NCI-H69 (cell line): ENCODE results near the gene RNF149.
"Not testable (repeated sequence)": the region's sequence is repeated elsewhere in the genome, so short reads cannot be mapped to it uniquely, and the experiment has no call there.

Experiments used
- DNase-seq: peaks from one replicate; lab custom pipeline; 2025; lab: John Stamatoyannopoulos, UW

The RNF149 gene

GRCh38 chr2:101253703-101254450, 54.6 kb downstream of the RNF149 start:
- DNase-seq: no peak

GRCh38 chr2:101253013-101253702, 55.3 kb downstream of the RNF149 start:
- peak; percentile 54 for DNase-seq

- DNase-seq: peak; percentile 97
Observed at GRCh38 chr2:101252408-101253012, 56.0 kb downstream of the RNF149 start, which contains the start of gene CNOT11. Gene CNOT11 (plus strand): TSS chr2:101252886. CDS start chr2:101252965, 79 bp downstream.

- peak; percentile 81 for DNase-seq
Observed at GRCh38 chr2:101251844-101252407, 56.6 kb downstream of the RNF149 start.

GRCh38 chr2:101251246-101251781, 57.2 kb downstream of the RNF149 start:
- DNase-seq: not testable (repeated sequence)

GRCh38 chr2:101249826-101250225, 58.7 kb downstream of the RNF149 start:
- DNase-seq: no peak

- not testable (repeated sequence) for DNase-seq
Observed at GRCh38 chr2:101248756-101249155, 59.7 kb downstream of the RNF149 start.

- DNase-seq: not testable (repeated sequence)
Observed at GRCh38 chr2:101245468-101245867, 63.0 kb downstream of the RNF149 start.

GRCh38 chr2:101244899-101245298, 63.6 kb downstream of the RNF149 start:
- not testable (repeated sequence) for DNase-seq

- DNase-seq: not testable (repeated sequence)
Observed at GRCh38 chr2:101244373-101244772, 64.1 kb downstream of the RNF149 start.

- no peak for DNase-seq
Observed at GRCh38 chr2:101241158-101241557, 67.3 kb downstream of the RNF149 start.

- peak; percentile 25 for DNase-seq
Observed at GRCh38 chr2:101240694-101241093, 67.8 kb downstream of the RNF149 start.

GRCh38 chr2:101239760-101240118, 68.8 kb downstream of the RNF149 start:
- DNase-seq: not testable (repeated sequence)

- DNase-seq: peak; percentile 53
Observed at GRCh38 chr2:101238930-101239759, 69.4 kb downstream of the RNF149 start.

GRCh38 chr2:101237944-101238343, 70.6 kb downstream of the RNF149 start:
- not testable (repeated sequence) for DNase-seq

- not testable (repeated sequence) for DNase-seq
Observed at GRCh38 chr2:101235956-101236355, 72.5 kb downstream of the RNF149 start.

GRCh38 chr2:101234169-101234938, 74.1 kb downstream of the RNF149 start:
- DNase-seq: no peak

GRCh38 chr2:101232770-101233169, 75.7 kb downstream of the RNF149 start:
- DNase-seq: no peak

GRCh38 chr2:101231937-101232730, 76.4 kb downstream of the RNF149 start:
- DNase-seq: no peak

GRCh38 chr2:101231240-101231639, 77.3 kb downstream of the RNF149 start:
- DNase-seq: no peak
